ENCODE measurements around the gene PAX6. TPM values are rescaled to one million over a fixed set of nuclear protein-coding genes. Genes with fewer than 3 reads are reported as not detected.

PAX6 gene
- total and polyA plus RNA-seq, 8 donors: 0.03 to 57.9 (median 1.2) TPM; not detected in 1

DNA sequence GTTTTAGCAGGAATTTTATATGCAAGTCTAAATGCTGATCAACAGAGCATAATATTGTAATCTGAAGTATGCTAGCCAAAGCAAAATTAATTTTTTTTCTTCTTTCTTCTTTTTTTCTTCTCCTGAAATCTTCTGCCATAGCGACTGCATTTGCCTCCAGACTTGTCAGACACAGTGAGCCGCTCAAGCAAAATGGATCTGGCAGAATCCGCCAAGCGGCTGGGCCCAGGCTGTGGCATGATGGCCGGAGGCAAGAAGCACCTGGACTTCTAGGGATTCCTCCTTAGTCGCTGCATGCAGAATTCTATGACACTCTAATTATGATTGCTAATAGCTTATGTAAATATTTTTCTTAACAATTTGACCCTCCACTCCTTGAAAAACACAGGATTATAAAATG lies 27.9 kb downstream of the PAX6 start:
- peaks cover 0 to 4% (median 0%) of the 10 kb centered on the region in 4 donors for H3K36me3 ChIP-seq
- no peaks in the 10 kb centered on the region for H3K9me3 ChIP-seq
- H3K27me3 ChIP-seq: no peaks in the 10 kb centered on the region
- DNase-seq: no peak
- H3K27ac ChIP-seq: no peak overlapping the region
- intact Hi-C loops (cut with DNase I; ENCODE audit: low total_unique reads): no loop called here
- H3K4me3 ChIP-seq: no peak overlapping the region
- 94 to 97% (median 95%) methylated on average over 6 of the region's 6 CpGs for WGBS, 5 donors
- no peak for TF ChIP-seq EP300 (IDR thresholded peaks at IDR 0.05)
- TF ChIP-seq CTCF (IDR thresholded peaks at IDR 0.05): no peak
- TF ChIP-seq POLR2AphosphoS5 (IDR thresholded peaks at IDR 0.05): no peak
- TF ChIP-seq POLR2A (IDR thresholded peaks at IDR 0.05): no peak
- peaks cover 0 to 5% (median 0%) of the 10 kb centered on the region in 4 donors for H3K4me1 ChIP-seq

DNA sequence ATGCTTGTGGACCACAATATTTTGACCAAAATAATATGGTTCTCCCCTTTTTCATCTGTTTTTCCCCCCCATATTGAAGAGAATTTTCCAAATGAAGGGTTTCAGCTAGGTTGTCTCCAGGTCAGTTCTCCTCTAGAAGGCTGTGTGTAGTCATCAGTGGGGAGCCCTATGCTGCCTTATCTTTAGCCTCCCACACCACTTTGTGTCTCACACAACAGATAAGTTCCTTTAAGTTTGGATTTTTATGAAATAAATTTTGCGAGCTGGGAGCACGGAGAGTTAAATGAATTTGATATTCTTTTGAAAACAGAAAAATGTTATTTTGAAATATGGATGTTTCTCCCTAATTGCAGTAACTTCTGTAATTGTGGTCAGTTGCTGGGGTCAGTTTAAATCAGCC lies 28.9 kb downstream of the PAX6 start:
- intact Hi-C loops (cut with DNase I; ENCODE audit: low total_unique reads): no loop called here
- Histone ChIP-seq H3K9me3 (no peaks in the 10 kb centered on the region), H3K4me1 (peaks cover 0 to 5% (median 0%) of the 10 kb centered on the region in 4 donors), H3K27ac (no peak overlapping the region), H3K36me3 (peaks cover 0 to 4% (median 0%) of the 10 kb centered on the region in 4 donors), H3K4me3 (no peak overlapping the region), H3K27me3 (no peaks in the 10 kb centered on the region)
- no peak for DNase-seq
- TF ChIP-seq CTCF (IDR thresholded peaks at IDR 0.05) (no peak), POLR2AphosphoS5 (IDR thresholded peaks at IDR 0.05) (no peak), EP300 (IDR thresholded peaks at IDR 0.05) (no peak), POLR2A (IDR thresholded peaks at IDR 0.05) (no peak)
- 95 to 99% (median 95%) methylated on average over 2 of the region's 2 CpGs for WGBS, 5 donors

DNA sequence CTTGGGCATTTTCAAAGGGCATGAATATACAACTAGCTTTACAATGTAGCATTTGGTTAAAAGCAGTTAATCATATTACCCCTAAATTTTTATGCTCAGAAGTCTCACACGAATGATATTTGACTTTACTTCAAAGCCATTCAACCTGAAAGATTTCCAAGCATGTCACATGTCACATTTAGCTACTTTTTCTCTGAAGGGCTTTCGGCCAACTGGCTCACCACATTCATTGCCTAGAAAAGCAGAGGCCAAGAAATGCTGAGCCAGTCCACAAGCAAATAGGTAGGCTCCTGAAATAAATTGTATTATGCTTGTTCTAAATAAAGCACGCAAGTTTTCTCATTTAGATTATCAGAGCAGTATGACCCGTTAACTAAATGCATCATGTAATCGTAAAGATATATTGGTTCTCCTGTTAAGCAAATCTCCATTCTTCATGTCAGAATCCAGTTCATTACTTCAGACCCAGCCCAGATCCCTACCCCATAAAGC lies 30.6 kb downstream of the PAX6 start:
- Histone ChIP-seq H3K4me1 (peaks cover 0 to 5% (median 0%) of the 10 kb centered on the region in 4 donors), H3K27ac (no peak overlapping the region)
- WGBS, 5 donors: 63 to 86% (median 75%) methylated on average over 5 of the region's 5 CpGs

GRCh38 chr11:31780078-31780477 lies 31.0 kb downstream of the PAX6 start:
- WGBS, 5 donors: 93 to 99% (median 96%) methylated on average over 4 of the region's 4 CpGs
- no peak for TF ChIP-seq POLR2A (IDR thresholded peaks at IDR 0.05)
- Histone ChIP-seq H3K27me3 (no peaks in the 10 kb centered on the region), H3K9me3 (no peaks in the 10 kb centered on the region), H3K4me1 (peaks cover 0 to 5% (median 0%) of the 10 kb centered on the region in 4 donors), H3K27ac (no peak overlapping the region), H3K36me3 (peaks cover 0 to 4% (median 0%) of the 10 kb centered on the region in 4 donors), H3K4me3 (no peak overlapping the region)
- intact Hi-C loops (cut with DNase I; ENCODE audit: low total_unique reads): no loop called here
- no peak for DNase-seq

More for the DNA sequence above, 30.6 kb downstream of the PAX6 start:
- no peaks in the 10 kb centered on the region for H3K27me3 ChIP-seq
- peaks cover 0 to 4% (median 0%) of the 10 kb centered on the region in 4 donors for H3K36me3 ChIP-seq
- no peak for DNase-seq
- H3K9me3 ChIP-seq: no peaks in the 10 kb centered on the region
- intact Hi-C loops (cut with DNase I; ENCODE audit: low total_unique reads): no loop called here
- H3K4me3 ChIP-seq: no peak overlapping the region
- TF ChIP-seq EP300 (IDR thresholded peaks at IDR 0.05) (no peak), POLR2AphosphoS5 (IDR thresholded peaks at IDR 0.05) (no peak), CTCF (IDR thresholded peaks at IDR 0.05) (no peak), POLR2A (IDR thresholded peaks at IDR 0.05) (no peak)

- no peak for TF ChIP-seq POLR2A (IDR thresholded peaks at IDR 0.05)
- TF ChIP-seq POLR2AphosphoS5 (IDR thresholded peaks at IDR 0.05): no peak
- no peak for TF ChIP-seq CTCF (IDR thresholded peaks at IDR 0.05)
- no peak for TF ChIP-seq EP300 (IDR thresholded peaks at IDR 0.05)
- WGBS, 5 donors: 56 to 71% (median 65%) methylated on average over 6 of the region's 6 CpGs
- intact Hi-C loops (cut with DNase I; ENCODE audit: low total_unique reads): no loop called here
- H3K27me3 ChIP-seq: no peaks in the 10 kb centered on the region
- no peaks in the 10 kb centered on the region for H3K9me3 ChIP-seq
- DNase-seq: no peak
- peaks cover 0 to 4% (median 0%) of the 10 kb centered on the region in 4 donors for H3K36me3 ChIP-seq
- H3K27ac ChIP-seq: no peak overlapping the region
- peaks cover 0 to 5% (median 0%) of the 10 kb centered on the region in 4 donors for H3K4me1 ChIP-seq
- H3K4me3 ChIP-seq: no peak overlapping the region
These were observed 31.7 kb downstream of the PAX6 start for GRCh38 chr11:31779374-31779791.

All from stomach (tissue), 9 donors.